Left forelimb (tissue), 1 donor: ENCODE results near the gene EVA1A.

ENCODE experiments used
- DNase-seq: peaks from one replicate; pipeline ENCODE4 v3.0.0-alpha.2; 2018; ENCODE audit warnings: low spot score

The EVA1A gene

GRCh38 chr2:75560768-75561565 is at the start of gene EVA1A:
EVA1A (minus strand) TSS chr2:75560939; CDS start chr2:75518140, 42,799 bp downstream.
- DNase-seq: peak; percentile 83

- no peak for DNase-seq
These were observed 49.3 kb upstream of the EVA1A start for GRCh38 chr2:75609937-75610508.

- no peak for DNase-seq
These were observed 48.6 kb upstream of the EVA1A start for GRCh38 chr2:75609334-75609689.

GRCh38 chr2:75608684-75609333 is 48.1 kb upstream of the EVA1A start:
- peak; percentile 78 for DNase-seq

- DNase-seq: no peak
These were observed 47.4 kb upstream of the EVA1A start for GRCh38 chr2:75607988-75608683.

- no peak for DNase-seq
These were observed 46.7 kb upstream of the EVA1A start for GRCh38 chr2:75607400-75607798.

- no peak for DNase-seq
These were observed 46.1 kb upstream of the EVA1A start for GRCh38 chr2:75606761-75607399.

GRCh38 chr2:75605770-75606529 is 45.2 kb upstream of the EVA1A start:
- DNase-seq: no peak

- no peak for DNase-seq
These were observed 43.7 kb upstream of the EVA1A start for GRCh38 chr2:75604484-75604883.

- no peak for DNase-seq
These were observed 42.7 kb upstream of the EVA1A start for GRCh38 chr2:75603477-75603876.

- no peak for DNase-seq
These were observed 42.1 kb upstream of the EVA1A start for GRCh38 chr2:75602724-75603342.

GRCh38 chr2:75600461-75601011 is 39.8 kb upstream of the EVA1A start:
- no peak for DNase-seq

- no peak for DNase-seq
These were observed 37.9 kb upstream of the EVA1A start for GRCh38 chr2:75598589-75599155.

- no peak for DNase-seq
These were observed 37.2 kb upstream of the EVA1A start for GRCh38 chr2:75597949-75598348.

GRCh38 chr2:75596784-75597183 is 36.0 kb upstream of the EVA1A start:
- DNase-seq: no peak

GRCh38 chr2:75595541-75596395 is 35.0 kb upstream of the EVA1A start:
- no peak for DNase-seq

GRCh38 chr2:75594596-75594995 is 33.9 kb upstream of the EVA1A start:
- DNase-seq: no peak

GRCh38 chr2:75592888-75593287 is 32.1 kb upstream of the EVA1A start:
- DNase-seq: no peak

- no peak for DNase-seq
These were observed 31.3 kb upstream of the EVA1A start for GRCh38 chr2:75592030-75592429.
